ENCODE measurements around the gene NAA35.

DNA sequence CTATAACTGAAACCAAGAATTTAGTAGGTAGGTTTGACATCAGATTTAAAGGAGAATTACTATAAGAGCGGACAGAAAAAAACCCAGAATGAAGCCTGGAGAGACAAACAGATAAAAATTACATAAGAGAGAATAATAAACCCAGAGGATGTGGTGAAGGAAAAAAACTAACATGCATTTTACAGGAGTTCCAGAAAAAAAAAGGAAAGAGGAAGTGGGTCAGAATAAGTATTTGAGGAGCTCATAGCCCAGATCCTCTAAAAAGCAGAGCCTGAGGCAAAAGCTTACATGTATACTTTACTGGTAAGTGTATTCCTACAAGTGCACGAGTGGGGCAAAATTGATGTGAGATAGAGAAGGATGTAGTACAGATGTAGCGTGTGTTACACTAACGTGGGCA, 43.1 kb upstream of the NAA35 start:
- TF ChIP-seq POLR2A (IDR thresholded peaks at IDR 0.05; ENCODE audit: control extremely low read depth in 1 of 2, low read depth in 2 of 2, low read length in 2 of 2), result no peak
- TF ChIP-seq, protein P1, sequence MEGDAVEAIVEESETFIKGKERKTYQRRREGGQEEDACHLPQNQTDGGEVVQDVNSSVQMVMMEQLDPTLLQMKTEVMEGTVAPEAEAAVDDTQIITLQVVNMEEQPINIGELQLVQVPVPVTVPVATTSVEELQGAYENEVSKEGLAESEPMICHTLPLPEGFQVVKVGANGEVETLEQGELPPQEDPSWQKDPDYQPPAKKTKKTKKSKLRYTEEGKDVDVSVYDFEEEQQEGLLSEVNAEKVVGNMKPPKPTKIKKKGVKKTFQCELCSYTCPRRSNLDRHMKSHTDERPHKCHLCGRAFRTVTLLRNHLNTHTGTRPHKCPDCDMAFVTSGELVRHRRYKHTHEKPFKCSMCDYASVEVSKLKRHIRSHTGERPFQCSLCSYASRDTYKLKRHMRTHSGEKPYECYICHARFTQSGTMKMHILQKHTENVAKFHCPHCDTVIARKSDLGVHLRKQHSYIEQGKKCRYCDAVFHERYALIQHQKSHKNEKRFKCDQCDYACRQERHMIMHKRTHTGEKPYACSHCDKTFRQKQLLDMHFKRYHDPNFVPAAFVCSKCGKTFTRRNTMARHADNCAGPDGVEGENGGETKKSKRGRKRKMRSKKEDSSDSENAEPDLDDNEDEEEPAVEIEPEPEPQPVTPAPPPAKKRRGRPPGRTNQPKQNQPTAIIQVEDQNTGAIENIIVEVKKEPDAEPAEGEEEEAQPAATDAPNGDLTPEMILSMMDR (IDR thresholded peaks at IDR 0.05; ENCODE audit: control extremely low read depth in 1 of 3, insufficient read depth in 1 of 3, low read depth in 1 of 3, low read length in 3 of 3), result no peak
- TF ChIP-seq YY1 (IDR thresholded peaks at IDR 0.05; ENCODE audit: low read depth, low read length), result no peak
- TF ChIP-seq GTF2F1 (IDR thresholded peaks at IDR 0.05; ENCODE audit: borderline replicate concordance, low read depth, low read length), result no peak
- no peak for TF ChIP-seq POLR2AphosphoS5 (IDR thresholded peaks at IDR 0.05; ENCODE audit: low read depth, low read length)
- no peak for TF ChIP-seq TBP (IDR thresholded peaks at IDR 0.05; ENCODE audit: low read depth, low read length)
- no peak for TF ChIP-seq HDAC6 (IDR thresholded peaks at IDR 0.05; ENCODE audit: low read depth, low read length)
- no peak for TF ChIP-seq CHD2 (IDR thresholded peaks at IDR 0.05; ENCODE audit: low read length)
- TF ChIP-seq, protein P2, sequence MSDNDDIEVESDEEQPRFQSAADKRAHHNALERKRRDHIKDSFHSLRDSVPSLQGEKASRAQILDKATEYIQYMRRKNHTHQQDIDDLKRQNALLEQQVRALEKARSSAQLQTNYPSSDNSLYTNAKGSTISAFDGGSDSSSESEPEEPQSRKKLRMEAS (IDR thresholded peaks at IDR 0.05), result no peak
- no peak for TF ChIP-seq NANOG (IDR thresholded peaks at IDR 0.05; ENCODE audit: insufficient read depth, low read depth, low read length, poor library complexity, severe bottlenecking)
